ENCODE measurements around the gene RNF26.

DNA sequence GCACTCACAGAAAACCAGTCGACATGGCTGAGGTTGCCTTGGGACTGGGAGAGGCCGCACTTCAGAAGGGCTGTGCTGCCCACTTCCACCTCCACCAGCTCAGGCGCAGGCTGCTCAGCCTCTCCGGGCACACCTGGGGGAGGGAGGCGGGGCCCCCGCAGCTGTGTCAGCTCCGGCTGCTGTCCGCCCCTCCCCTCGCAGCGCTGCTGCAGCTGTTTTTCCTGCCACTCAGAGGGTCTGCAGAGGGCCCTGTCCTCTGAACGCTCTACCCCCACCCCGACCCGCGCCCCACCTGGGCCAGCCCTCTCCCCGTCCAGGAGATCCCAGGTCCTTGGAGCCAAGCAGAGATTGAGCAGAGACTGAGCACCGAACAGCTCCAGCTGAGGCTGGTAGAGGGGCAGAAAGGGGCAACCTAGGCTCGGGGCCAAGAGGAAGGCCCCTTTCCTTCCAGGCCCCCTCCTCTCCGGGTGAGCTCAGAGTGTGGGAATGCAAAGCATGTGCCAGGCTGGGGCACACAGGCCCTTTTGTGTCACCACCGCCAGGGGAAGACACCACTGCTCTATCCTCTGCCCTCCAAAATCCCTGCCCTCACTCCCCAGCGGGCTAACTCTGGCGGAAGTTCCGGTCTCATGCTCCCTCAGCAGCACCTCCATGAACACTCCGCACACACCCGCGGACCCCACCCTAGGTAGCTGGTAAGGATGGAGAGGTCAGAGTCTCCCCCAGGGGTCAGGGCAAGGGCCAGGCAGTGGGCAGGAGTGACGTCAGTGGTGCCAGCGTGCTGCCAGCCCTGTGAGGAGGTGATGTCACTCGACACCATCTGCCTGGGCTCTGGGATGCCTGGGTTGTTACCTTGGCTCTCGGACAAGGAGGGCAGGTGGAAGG lies 19.0 kb upstream of the RNF26 start:
- TF ChIP-seq, protein P1, sequence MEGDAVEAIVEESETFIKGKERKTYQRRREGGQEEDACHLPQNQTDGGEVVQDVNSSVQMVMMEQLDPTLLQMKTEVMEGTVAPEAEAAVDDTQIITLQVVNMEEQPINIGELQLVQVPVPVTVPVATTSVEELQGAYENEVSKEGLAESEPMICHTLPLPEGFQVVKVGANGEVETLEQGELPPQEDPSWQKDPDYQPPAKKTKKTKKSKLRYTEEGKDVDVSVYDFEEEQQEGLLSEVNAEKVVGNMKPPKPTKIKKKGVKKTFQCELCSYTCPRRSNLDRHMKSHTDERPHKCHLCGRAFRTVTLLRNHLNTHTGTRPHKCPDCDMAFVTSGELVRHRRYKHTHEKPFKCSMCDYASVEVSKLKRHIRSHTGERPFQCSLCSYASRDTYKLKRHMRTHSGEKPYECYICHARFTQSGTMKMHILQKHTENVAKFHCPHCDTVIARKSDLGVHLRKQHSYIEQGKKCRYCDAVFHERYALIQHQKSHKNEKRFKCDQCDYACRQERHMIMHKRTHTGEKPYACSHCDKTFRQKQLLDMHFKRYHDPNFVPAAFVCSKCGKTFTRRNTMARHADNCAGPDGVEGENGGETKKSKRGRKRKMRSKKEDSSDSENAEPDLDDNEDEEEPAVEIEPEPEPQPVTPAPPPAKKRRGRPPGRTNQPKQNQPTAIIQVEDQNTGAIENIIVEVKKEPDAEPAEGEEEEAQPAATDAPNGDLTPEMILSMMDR (IDR thresholded peaks at IDR 0.05; ENCODE audit: poor library complexity) = peak; percentile 3
- TF ChIP-seq EZH2 (IDR thresholded peaks at IDR 0.05; ENCODE audit: borderline replicate concordance) = no peak

All from hepatocyte (in vitro differentiated cells).